DND-41 (cell line): ENCODE measurements around the gene SDCBP2.

ENCODE experiments used
- ATAC-seq: fragments of 200-7000 bp; cut with Tn5 transposase; 3 replicates; pipeline ENCODE4 v1.9.1; 2021; ENCODE audit warnings: low read depth; ENCODE audit not compliant: insufficient read depth
- DNase-seq: peaks from one replicate; pipeline ENCODE4 v3.0.0-alpha.2; 2020
- H2AFZ ChIP-seq: 2 replicates; pipeline ENCODE4 v1.6.0; 2012; ENCODE audit warnings: low read depth, low read length
- H3K27ac ChIP-seq: 2 replicates; pipeline ENCODE4 v1.5.1; 2012; ENCODE audit warnings: low read length, inconsistent platforms
- H3K27me3 ChIP-seq: fragments of 200-600 bp; sonication (generic); 2 replicates; pipeline ENCODE4 v1.6.0; 2012; ENCODE audit warnings: low read length, mild to moderate bottlenecking, inconsistent platforms; ENCODE audit not compliant: insufficient read depth, poor library complexity
- H3K36me3 ChIP-seq: 2 replicates; pipeline ENCODE4 v1.5.1; 2012; ENCODE audit warnings: low read length, inconsistent platforms; ENCODE audit not compliant: insufficient read depth
- H3K4me1 ChIP-seq: 2 replicates; pipeline ENCODE4 v1.5.1; 2012; ENCODE audit warnings: mild to moderate bottlenecking, low read length; ENCODE audit not compliant: insufficient read depth
- H3K4me2 ChIP-seq: 2 replicates; pipeline ENCODE4 v1.6.0; 2012; ENCODE audit warnings: mild to moderate bottlenecking, moderate library complexity, low read length, inconsistent platforms; ENCODE audit not compliant: insufficient read depth
- H3K4me3 ChIP-seq, 2 experiments: fragments of 200-600 bp in 1 of 2; shearing (Covaris generic) in 1 of 2; 2 replicates each; pipeline ENCODE4 v1.5.1; 2012 to 2016; ENCODE audit warnings: inconsistent platforms in 2 of 2, low read length in 2 of 2, mild to moderate bottlenecking in 2 of 2, low read depth in 1 of 2, moderate library complexity in 1 of 2
- H3K79me2 ChIP-seq: 2 replicates; pipeline ENCODE4 v1.6.0; 2012; ENCODE audit warnings: low read length, inconsistent platforms; ENCODE audit not compliant: insufficient read depth
- H3K9ac ChIP-seq: 2 replicates; pipeline ENCODE4 v1.6.0; 2012; ENCODE audit warnings: low read depth, mild to moderate bottlenecking, inconsistent platforms, low read length, moderate library complexity
- H3K9me3 ChIP-seq: 2 replicates; pipeline ENCODE4 v1.5.1; 2012; ENCODE audit warnings: low read length, moderate library complexity, mild to moderate bottlenecking, inconsistent platforms; ENCODE audit not compliant: insufficient read depth, severe bottlenecking
- H4K20me1 ChIP-seq: 2 replicates; pipeline ENCODE4 v1.6.0; 2012; ENCODE audit warnings: low read length; ENCODE audit not compliant: insufficient read depth
- CTCF ChIP-seq: IDR thresholded peaks from 2 replicates; pipeline ENCODE4 v1.5.1; 2012; ENCODE audit warnings: borderline replicate concordance, low read length, moderate library complexity, mild to moderate bottlenecking; ENCODE audit not compliant: poor library complexity, severe bottlenecking; ENCODE audit errors: extremely low read depth
- EZH2 ChIP-seq: IDR thresholded peaks from 3 replicates; pipeline ENCODE4 v1.6.1; 2012; ENCODE audit warnings: borderline replicate concordance, low read depth, mild to moderate bottlenecking, moderate library complexity, low read length, inconsistent platforms; ENCODE audit not compliant: severe bottlenecking

Gene SDCBP2

GRCh38 chr20:1375515-1375914 is 46.6 kb upstream of the SDCBP2 start:
- Histone ChIP-seq H3K4me3 (no peak overlapping the region), H3K27ac (no peak overlapping the region), H3K36me3 (peaks cover 80% of the 10 kb centered on the region), H3K4me2 (no peak overlapping the region), H3K9me3 (no peaks in the 10 kb centered on the region), H3K9ac (no peak overlapping the region), H2AFZ (no peak overlapping the region), H4K20me1 (peaks cover 80% of the 10 kb centered on the region), H3K27me3 (no peaks in the 10 kb centered on the region), H3K79me2 (peaks cover 87% of the 10 kb centered on the region), H3K4me1 (no peaks in the 10 kb centered on the region)
- no peak for TF ChIP-seq EZH2
- TF ChIP-seq CTCF = no peak
- no peak for DNase-seq
- no peak for ATAC-seq

DNA sequence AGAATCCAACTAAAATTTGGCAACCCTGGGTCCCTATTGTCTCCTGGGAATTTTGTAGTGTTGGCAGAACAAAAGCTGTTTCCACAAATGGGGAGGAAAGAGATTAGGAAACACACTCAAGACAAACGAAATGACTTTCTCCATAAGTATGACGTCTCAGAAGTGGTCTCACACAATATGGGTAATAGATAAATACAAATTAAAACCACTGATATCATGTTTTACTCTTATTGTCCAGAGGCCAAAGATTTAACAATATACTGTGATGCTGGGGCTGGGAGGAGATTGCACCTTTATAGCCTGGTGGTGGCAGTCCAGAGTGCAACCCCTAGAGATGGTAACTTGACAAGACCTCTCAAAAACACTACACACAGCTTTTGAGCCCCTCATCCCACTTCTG is 45.3 kb upstream of the SDCBP2 start:
- Histone ChIP-seq H3K4me2 (no peak overlapping the region), H3K4me1 (no peaks in the 10 kb centered on the region), H3K27me3 (no peaks in the 10 kb centered on the region), H3K36me3 (peaks cover 80% of the 10 kb centered on the region), H3K4me3 (no peak overlapping the region), H2AFZ (no peak overlapping the region), H3K9me3 (no peaks in the 10 kb centered on the region), H3K9ac (no peak overlapping the region), H3K27ac (no peak overlapping the region), H3K79me2 (peaks cover 79% of the 10 kb centered on the region), H4K20me1 (peaks cover 73% of the 10 kb centered on the region)
- TF ChIP-seq CTCF = peak; percentile 10
- no peak for TF ChIP-seq EZH2
- ATAC-seq = no peak
- DNase-seq = no peak

GRCh38 chr20:1373614-1374013 is 44.7 kb upstream of the SDCBP2 start:
- no peaks in the 10 kb centered on the region for H3K27me3 ChIP-seq
- no peak overlapping the region for H3K9ac ChIP-seq
- H3K27ac ChIP-seq = no peak overlapping the region
- no peaks in the 10 kb centered on the region for H3K9me3 ChIP-seq
- no peak overlapping the region for H2AFZ ChIP-seq
- H4K20me1 ChIP-seq = peaks cover 67% of the 10 kb centered on the region
- peaks cover 82% of the 10 kb centered on the region for H3K36me3 ChIP-seq
- peaks cover 72% of the 10 kb centered on the region for H3K79me2 ChIP-seq
- DNase-seq (no peak), ATAC-seq (no peak)
- no peak overlapping the region for H3K4me3 ChIP-seq
- H3K4me2 ChIP-seq = no peak overlapping the region
- no peaks in the 10 kb centered on the region for H3K4me1 ChIP-seq
- no peak for TF ChIP-seq EZH2
- TF ChIP-seq CTCF = no peak

DNA sequence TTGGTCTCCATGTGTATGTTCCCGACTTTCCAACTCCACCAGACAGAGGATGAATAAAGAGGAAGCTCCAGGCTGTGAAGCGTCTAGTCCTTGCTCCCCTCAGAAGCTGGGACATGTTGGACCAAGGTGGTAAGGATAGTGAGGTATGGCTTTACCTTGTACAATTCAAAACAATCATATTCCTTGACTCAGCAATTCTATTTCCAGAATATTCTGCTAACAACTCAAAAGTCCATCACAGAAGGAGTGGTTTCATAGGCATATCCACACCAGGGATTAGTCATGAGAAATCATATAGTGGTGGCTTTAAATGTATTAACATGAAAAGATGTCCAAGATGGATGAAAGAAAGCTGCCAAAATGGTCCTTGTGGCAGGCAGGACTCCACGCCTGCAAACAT is 44.1 kb upstream of the SDCBP2 start:
- Histone ChIP-seq H3K9ac (no peak overlapping the region), H3K36me3 (peaks cover 87% of the 10 kb centered on the region), H4K20me1 (peaks cover 61% of the 10 kb centered on the region), H3K4me2 (no peak overlapping the region), H3K4me1 (no peaks in the 10 kb centered on the region), H3K79me2 (peaks cover 69% of the 10 kb centered on the region), H3K4me3 (no peak overlapping the region), H3K9me3 (no peaks in the 10 kb centered on the region), H3K27me3 (no peaks in the 10 kb centered on the region), H3K27ac (no peak overlapping the region), H2AFZ (no peak overlapping the region)
- no peak for ATAC-seq
- TF ChIP-seq EZH2 = no peak
- no peak for TF ChIP-seq CTCF
- no peak for DNase-seq
